Measurements from ENCODE around the gene CD37.

The CD37 gene

GRCh38 chr19:49383599-49383998 is 48.4 kb downstream of the CD37 start:
- DNase-seq, result no peak

- peak; percentile 30 for DNase-seq
Observed at GRCh38 chr19:49387936-49388372, 52.7 kb downstream of the CD37 start, which contains the start of gene KASH5. TSS of gene KASH5 (plus strand) at chr19:49388249. CDS start at chr19:49390884, 2,635 bp downstream.

GRCh38 chr19:49389406-49389805 is 54.2 kb downstream of the CD37 start:
- no peak for DNase-seq
